A673 (cell line): Measurements from ENCODE around the gene MCM3AP. TPM values are rescaled to one million over a fixed set of nuclear protein-coding genes. Genes with fewer than 3 reads are reported as not detected.

ENCODE experiments used
- BruUV-seq: library from RNA; stranded (reverse); fragments of 400-500 nt; replicated peaks from 2 replicates; lab custom pipeline; 2021; lab: Mats Ljungman, UMichigan
- CTCF ChIA-PET: fragments of 300-600 bp; sonication (Branson Sonifier 250); formaldehyde crosslinking; loops from one replicate; lab custom pipeline; 2022; ENCODE audit warnings: antibody characterized with exemption; lab: Charles Lee
- POLR2A ChIA-PET: fragments of 300-600 bp; sonication (Branson Sonifier 250); formaldehyde crosslinking; loops from one replicate; lab custom pipeline; 2022; ENCODE audit warnings: antibody characterized with exemption; ENCODE audit not compliant: low non-redundant PET; lab: Charles Lee
- DNase-seq: peaks from one replicate; pipeline ENCODE4 v3.0.0-alpha.2; 2015; ENCODE audit warnings: low spot score
- H3K27ac ChIP-seq: fragments of 200-600 bp; sonication (generic); 2 replicates; pipeline ENCODE4 v1.5.1; 2016; ENCODE audit warnings: mixed run types, low read depth, mild to moderate bottlenecking, mixed read lengths, antibody characterized with exemption, low read length; ENCODE audit not compliant: poor library complexity, severe bottlenecking
- H3K27me3 ChIP-seq: fragments of 200-600 bp; sonication (generic); replicated peaks from 2 replicates; pipeline ENCODE4 v1.6.1; 2017; ENCODE audit warnings: mixed run types, low read depth, mild to moderate bottlenecking, mixed read lengths, antibody characterized with exemption, low read length; ENCODE audit not compliant: insufficient read depth, poor library complexity
- H3K36me3 ChIP-seq: fragments of 200-600 bp; sonication (generic); 2 replicates; pipeline ENCODE4 v1.6.1; 2016; ENCODE audit warnings: mixed run types, mild to moderate bottlenecking, mixed read lengths, antibody characterized with exemption, low read length; ENCODE audit not compliant: insufficient read depth, poor library complexity, severe bottlenecking
- H3K4me1 ChIP-seq: fragments of 200-600 bp; sonication (generic); 2 replicates; pipeline ENCODE4 v1.6.1; 2017; ENCODE audit warnings: mixed run types, mild to moderate bottlenecking, mixed read lengths, antibody characterized with exemption, low read length; ENCODE audit not compliant: insufficient read depth, poor library complexity, severe bottlenecking
- H3K4me3 ChIP-seq: fragments of 200-600 bp; sonication (generic); 2 replicates; pipeline ENCODE4 v1.5.1; 2016; ENCODE audit warnings: low read depth, mixed run types, mild to moderate bottlenecking, mixed read lengths, low read length; ENCODE audit not compliant: poor library complexity, severe bottlenecking
- H3K9me3 ChIP-seq: fragments of 200-600 bp; sonication (generic); 2 replicates; pipeline ENCODE4 v1.6.1; 2016; ENCODE audit warnings: mixed run types, low read depth, mild to moderate bottlenecking, mixed read lengths, antibody characterized with exemption, low read length; ENCODE audit not compliant: poor library complexity, severe bottlenecking
- EZH2 ChIP-seq: fragments of 200-600 bp; sonication (generic); IDR thresholded peaks from 2 replicates; pipeline ENCODE4 v1.6.1; 2017; ENCODE audit warnings: borderline replicate concordance, low read depth, mild to moderate bottlenecking, mixed read lengths, antibody characterized with exemption, low read length; ENCODE audit not compliant: poor library complexity, severe bottlenecking
- intact Hi-C: fragments of 100-400 bp; cut with micrococcal nuclease; formaldehyde crosslinking; loops from one replicate; pipeline ENCODE4 v1.10.0; 2022; ENCODE audit not compliant: unreplicated experiment
- total RNA-seq: library from RNA; stranded (reverse); gene quantifications from 2 replicates; pipeline ENCODE4 v1.2.3, GENCODE V29; 2021
- TF ChIP-seq, protein P1 (sequence below): fragments of 300-800, 200-600 bp; sonication (generic); conservative IDR thresholded peaks from 2 replicates; pipeline ENCODE4 v1.5.1; 2017; ENCODE audit warnings: low read depth, mild to moderate bottlenecking, antibody characterized with exemption, low read length, moderate library complexity, mixed read lengths

MCM3AP gene
- total RNA-seq, 1 experiment from 2014 or later = 121 TPM

GRCh38 chr21:46223217-46223616 lies 62.2 kb downstream of the MCM3AP start:
- intact Hi-C loops = no loop called here
- POLR2A ChIA-PET = no interaction called here
- BruUV-seq = no TSS peak
- no peak overlapping the region for H3K4me3 ChIP-seq
- H3K9me3 ChIP-seq = no peaks in the 10 kb centered on the region
- H3K27me3 ChIP-seq = no peaks in the 10 kb centered on the region
- H3K36me3 ChIP-seq = peaks cover 42% of the 10 kb centered on the region
- DNase-seq = no peak
- peak overlapping the region; percentile 10 for H3K27ac ChIP-seq
- TF ChIP-seq EZH2 = no peak
- TF ChIP-seq, protein P1, sequence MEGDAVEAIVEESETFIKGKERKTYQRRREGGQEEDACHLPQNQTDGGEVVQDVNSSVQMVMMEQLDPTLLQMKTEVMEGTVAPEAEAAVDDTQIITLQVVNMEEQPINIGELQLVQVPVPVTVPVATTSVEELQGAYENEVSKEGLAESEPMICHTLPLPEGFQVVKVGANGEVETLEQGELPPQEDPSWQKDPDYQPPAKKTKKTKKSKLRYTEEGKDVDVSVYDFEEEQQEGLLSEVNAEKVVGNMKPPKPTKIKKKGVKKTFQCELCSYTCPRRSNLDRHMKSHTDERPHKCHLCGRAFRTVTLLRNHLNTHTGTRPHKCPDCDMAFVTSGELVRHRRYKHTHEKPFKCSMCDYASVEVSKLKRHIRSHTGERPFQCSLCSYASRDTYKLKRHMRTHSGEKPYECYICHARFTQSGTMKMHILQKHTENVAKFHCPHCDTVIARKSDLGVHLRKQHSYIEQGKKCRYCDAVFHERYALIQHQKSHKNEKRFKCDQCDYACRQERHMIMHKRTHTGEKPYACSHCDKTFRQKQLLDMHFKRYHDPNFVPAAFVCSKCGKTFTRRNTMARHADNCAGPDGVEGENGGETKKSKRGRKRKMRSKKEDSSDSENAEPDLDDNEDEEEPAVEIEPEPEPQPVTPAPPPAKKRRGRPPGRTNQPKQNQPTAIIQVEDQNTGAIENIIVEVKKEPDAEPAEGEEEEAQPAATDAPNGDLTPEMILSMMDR = no peak
- CTCF ChIA-PET = no interaction called here
- H3K4me1 ChIP-seq = peaks cover 12% of the 10 kb centered on the region

DNA sequence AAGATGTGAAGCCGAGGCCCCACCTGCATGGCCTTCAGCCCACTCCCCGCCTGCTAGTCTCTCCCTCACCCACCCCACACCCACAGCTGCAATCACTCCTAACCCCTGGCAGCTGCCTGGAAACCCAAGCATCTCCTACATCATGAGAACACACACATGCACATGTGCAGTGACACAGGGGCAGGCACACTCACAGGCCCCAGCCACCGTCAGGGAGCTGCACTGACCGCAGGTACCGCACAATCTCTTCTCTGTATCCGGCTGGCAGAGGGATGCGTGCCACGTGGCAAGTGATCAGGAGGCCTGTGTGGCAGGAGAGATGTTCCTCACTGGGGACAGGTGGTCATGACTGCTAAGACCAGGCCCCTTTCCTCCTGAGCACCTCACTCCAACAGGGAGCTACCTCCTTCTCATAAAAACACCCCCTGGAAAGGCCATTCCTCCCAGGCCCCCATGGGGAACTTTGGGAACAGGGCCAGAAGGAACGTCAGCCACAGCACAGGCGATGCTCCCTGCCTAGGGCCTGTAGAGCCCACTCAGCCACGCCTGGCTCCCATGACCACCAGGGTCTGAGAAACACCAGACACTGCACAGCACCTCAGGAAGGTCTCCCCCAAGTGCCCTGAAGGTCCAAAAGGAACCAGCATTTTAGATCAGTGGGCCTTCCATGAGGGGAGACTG lies 62.8 kb downstream of the MCM3AP start:
- H3K4me1 ChIP-seq = peaks cover 12% of the 10 kb centered on the region
- TF ChIP-seq, protein P1 = no peak
- no peak for TF ChIP-seq EZH2
- BruUV-seq = no TSS peak
- DNase-seq = no peak
- POLR2A ChIA-PET = no interaction called here
- H3K27ac ChIP-seq = peak overlapping the region; percentile 10
- intact Hi-C loops = no loop called here
- H3K27me3 ChIP-seq = no peaks in the 10 kb centered on the region
- peaks cover 42% of the 10 kb centered on the region for H3K36me3 ChIP-seq
- no peaks in the 10 kb centered on the region for H3K9me3 ChIP-seq
- CTCF ChIA-PET = no interaction called here
- H3K4me3 ChIP-seq = no peak overlapping the region

DNA sequence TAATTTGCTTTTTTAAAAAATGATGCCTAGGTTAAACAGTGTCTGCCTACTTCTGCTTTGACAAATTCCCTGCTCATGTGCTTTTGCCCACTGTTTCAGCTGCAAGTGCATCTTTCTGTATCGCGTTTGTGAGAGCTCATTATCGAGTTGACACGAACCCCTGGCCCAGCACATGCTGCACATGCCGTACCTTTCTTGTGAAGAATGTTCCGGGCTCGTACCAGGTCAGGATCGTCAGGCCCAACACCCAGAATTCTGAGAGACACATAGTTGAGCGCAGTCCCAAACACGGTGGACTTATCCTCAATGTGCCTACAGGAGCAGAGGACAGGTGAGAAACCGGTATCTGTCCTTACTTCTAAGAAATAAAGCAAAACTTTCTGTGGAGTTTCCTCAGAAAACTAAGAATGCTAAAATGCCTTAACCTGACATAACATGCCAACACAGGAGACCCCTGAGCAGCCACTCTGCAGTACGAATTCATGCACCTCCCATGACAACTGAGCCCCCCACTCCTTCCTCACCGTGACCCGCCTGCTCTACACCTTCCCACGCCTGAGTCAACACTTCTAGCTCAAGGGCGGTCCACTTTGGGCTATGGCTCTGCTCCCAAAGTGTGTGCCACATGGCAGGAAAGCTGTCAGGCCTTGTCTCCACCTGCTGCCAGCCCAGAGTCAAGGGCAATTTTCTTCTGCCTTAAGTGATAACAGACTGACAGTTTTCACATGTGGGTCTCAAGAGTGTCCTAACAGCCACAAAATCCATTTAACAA lies 63.6 kb downstream of the MCM3AP start:
- intact Hi-C loops = no loop called here
- no peak overlapping the region for H3K4me3 ChIP-seq
- H3K9me3 ChIP-seq = no peaks in the 10 kb centered on the region
- CTCF ChIA-PET = no interaction called here
- POLR2A ChIA-PET = no interaction called here
- no peak overlapping the region for H3K27ac ChIP-seq
- H3K27me3 ChIP-seq = no peaks in the 10 kb centered on the region
- no TSS peak for BruUV-seq
- H3K4me1 ChIP-seq = peaks cover 11% of the 10 kb centered on the region
- DNase-seq = no peak
- peaks cover 42% of the 10 kb centered on the region for H3K36me3 ChIP-seq
- TF ChIP-seq EZH2 = no peak
- TF ChIP-seq, protein P1 = no peak
